Right kidney (tissue), 1 donor: ENCODE measurements around the gene CD72.
A peak's percentile ranks its signal among the peaks of the same experiment; 100 is the strongest.
"Not testable (repeated sequence)": the region's sequence is repeated elsewhere in the genome, so short reads cannot be mapped to it uniquely, and the experiment has no call there.

ENCODE experiments used
- DNase-seq: peaks from one replicate; pipeline ENCODE4 v3.0.0-alpha.2; 2016

CD72 gene

GRCh38 chr9:35588506-35588905 is 29.7 kb downstream of the CD72 start:
- DNase-seq: not testable (repeated sequence)

- DNase-seq: not testable (repeated sequence)
Observed at GRCh38 chr9:35584681-35585080, 33.5 kb downstream of the CD72 start.

- DNase-seq: not testable (repeated sequence)
Observed at GRCh38 chr9:35583521-35583920, 34.7 kb downstream of the CD72 start.

- not testable (repeated sequence) for DNase-seq
Observed at GRCh38 chr9:35579659-35580227, 38.5 kb downstream of the CD72 start.

GRCh38 chr9:35579130-35579529 is 39.1 kb downstream of the CD72 start:
- no peak for DNase-seq

- no peak for DNase-seq
Observed at GRCh38 chr9:35577486-35577885, 40.7 kb downstream of the CD72 start.

- no peak for DNase-seq
Observed at GRCh38 chr9:35575478-35575877, 42.7 kb downstream of the CD72 start.

GRCh38 chr9:35574578-35575122 is 43.6 kb downstream of the CD72 start:
- DNase-seq: no peak

- no peak for DNase-seq
Observed at GRCh38 chr9:35570709-35571504, 47.3 kb downstream of the CD72 start.

- no peak for DNase-seq
Observed at GRCh38 chr9:35569206-35569605, 49.0 kb downstream of the CD72 start.

GRCh38 chr9:35568196-35568595 is 50.0 kb downstream of the CD72 start:
- DNase-seq: no peak

- DNase-seq: no peak
Observed at GRCh38 chr9:35566417-35566816, 51.8 kb downstream of the CD72 start.

GRCh38 chr9:35564658-35565061 is 53.6 kb downstream of the CD72 start:
- no peak for DNase-seq

- peak; percentile 62 for DNase-seq
Observed at GRCh38 chr9:35563791-35564197, 54.4 kb downstream of the CD72 start.

- no peak for DNase-seq
Observed at GRCh38 chr9:35562895-35563780, 55.1 kb downstream of the CD72 start.

- DNase-seq: no peak
Observed at GRCh38 chr9:35561468-35562261, 56.5 kb downstream of the CD72 start.

GRCh38 chr9:35560625-35561337 is 57.4 kb downstream of the CD72 start:
- no peak for DNase-seq
